Measurements from ENCODE around the gene PRSS33.

The PRSS33 gene

GRCh38 chr16:2761886-2762583, 25.3 kb downstream of the PRSS33 start:
- no peak for DNase-seq (ENCODE audit: low spot score)

DNA sequence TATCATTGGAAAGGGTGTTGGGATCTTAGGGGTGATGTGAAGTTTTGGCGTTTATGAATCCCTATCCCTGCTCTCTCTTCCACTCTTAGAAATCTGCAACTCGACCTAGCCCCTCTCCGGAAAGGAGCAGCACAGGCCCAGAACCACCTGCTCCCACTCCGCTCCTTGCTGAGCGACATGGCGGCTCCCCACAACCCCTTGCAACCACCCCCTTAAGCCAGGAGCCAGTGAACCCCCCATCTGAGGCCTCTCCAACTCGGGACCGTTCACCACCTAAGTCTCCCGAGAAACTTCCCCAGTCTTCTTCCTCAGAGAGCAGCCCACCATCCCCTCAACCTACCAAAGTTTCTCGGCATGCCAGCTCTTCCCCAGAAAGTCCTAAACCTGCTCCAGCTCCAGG, 25.9 kb downstream of the PRSS33 start:
- no peak for DNase-seq (ENCODE audit: low spot score)

- DNase-seq (ENCODE audit: low spot score) = no peak
These were observed 30.0 kb downstream of the PRSS33 start for GRCh38 chr16:2757344-2757743.

DNA sequence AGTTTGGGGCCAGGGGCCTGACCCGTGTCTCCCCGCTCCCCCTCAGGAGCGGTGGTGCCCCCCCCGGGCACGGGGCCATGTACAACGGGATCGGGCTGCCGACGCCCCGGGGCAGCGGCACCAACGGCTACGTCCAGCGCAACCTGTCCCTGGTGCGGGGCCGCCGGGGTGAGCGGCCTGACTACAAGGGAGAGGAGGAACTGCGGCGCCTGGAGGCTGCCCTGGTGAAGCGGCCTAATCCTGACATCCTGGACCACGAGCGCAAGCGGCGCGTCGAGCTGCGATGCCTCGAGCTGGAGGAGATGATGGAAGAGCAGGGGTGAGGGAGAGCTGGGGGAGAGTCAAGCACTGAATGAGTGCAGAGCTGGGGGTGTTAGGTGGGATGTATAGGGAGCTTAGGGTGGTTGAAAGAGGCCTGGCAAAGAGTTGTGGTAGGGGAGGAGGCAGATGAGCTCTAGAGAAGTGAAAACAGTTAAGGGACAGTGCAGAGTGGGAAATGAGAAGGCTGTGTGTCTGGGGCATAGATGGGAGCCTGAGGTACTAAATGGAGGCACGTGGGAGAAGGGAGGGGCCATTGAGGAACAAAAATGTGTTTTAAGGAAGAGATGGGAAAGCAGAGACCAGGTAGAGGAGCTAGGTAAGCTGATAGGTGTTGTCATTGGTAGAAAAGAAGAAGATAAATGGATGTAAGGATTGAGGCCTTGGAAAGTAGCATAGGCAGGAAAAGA, 30.9 kb downstream of the PRSS33 start:
- DNase-seq (ENCODE audit: low spot score) = no peak

- no peak for DNase-seq (ENCODE audit: low spot score)
These were observed 32.2 kb downstream of the PRSS33 start for GRCh38 chr16:2755158-2755557.

- DNase-seq (ENCODE audit: low spot score) = no peak
These were observed 33.7 kb downstream of the PRSS33 start for GRCh38 chr16:2753733-2754020.

DNA sequence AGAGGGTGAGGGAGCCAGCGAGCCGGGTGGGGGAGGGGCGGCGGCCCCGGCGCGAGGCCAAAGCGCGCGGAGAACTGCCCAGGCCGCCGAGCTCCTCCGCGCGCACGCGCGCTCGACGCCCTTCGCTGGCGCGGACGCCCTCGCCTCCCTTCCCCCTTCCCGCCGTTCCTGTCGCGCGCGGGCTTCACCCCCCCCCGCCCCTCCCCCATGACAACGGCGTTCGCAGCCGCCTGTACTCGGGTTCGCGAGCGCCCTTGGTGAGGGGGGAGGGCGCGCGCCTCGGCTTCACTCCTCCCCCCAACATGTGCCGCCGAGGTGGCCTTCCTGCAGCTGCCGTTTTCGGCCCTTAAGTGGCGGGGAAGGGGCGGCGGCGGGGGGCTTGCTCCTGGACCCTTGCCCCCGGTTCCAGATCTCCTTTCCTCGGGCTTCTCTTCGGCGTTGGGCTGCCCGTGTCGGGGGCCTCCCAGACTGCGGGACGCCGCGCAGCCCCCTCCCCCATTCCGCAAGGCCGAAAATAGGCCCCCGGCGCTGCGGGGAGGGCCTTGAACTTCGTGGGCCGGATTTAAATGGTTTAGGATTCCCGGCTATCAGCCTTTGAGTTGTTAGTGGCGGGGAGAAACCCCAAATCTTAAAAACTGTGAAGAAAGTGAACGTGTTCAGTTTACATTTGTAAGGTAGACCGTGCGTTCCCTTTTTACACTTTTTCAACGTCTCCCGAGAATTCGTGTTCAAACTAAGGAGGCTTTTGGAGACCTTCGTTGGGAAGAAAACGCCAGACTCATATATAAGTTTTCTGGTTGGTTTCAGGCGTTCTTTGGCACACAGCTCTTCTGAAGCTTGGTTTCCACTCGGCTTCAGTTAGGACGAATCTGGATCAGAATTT, 34.3 kb downstream of the PRSS33 start:
- peak; percentile 93 for DNase-seq (ENCODE audit: low spot score)

DNA sequence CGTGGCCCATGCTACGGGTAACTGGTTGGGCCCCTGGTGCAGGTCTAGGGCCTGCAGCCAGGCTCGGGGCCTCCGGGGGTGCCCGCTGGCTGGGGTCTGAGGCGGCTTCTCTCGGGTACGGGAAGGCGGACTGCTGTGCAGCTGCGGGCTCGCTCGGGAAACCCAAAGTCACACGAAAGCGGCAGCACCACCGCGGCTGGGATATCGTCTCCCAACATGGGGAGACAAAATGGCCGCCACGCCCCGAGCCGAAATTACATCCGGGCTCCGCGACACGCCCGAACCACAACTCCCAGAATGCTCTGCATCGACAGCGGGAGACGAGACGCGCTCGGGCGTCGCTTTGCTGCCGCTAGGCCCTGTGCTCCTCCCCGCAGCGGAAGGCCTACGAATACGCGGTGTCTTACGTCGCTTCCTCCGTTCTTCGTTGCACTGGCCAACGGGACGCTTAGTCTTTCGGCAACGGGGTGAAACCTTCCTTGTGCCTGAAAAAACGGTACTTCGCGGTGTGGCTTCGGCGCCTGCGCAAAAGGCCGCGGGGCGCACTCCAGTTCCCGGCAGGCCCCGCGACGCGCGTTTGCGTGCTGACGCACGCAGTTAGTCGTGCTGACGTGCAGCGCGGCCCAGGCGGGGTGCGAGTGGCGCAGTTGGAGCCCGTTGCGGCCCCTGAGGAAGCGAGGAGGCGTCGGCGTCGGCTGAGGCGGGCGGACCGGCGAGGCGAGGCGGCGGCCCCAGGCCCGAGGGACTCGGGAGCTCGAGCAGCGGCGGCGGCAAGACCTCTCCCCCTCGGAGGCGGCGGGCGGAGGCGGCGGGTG, 35.1 kb downstream of the PRSS33 start, which contains the start of gene SRRM2:
TSS of gene SRRM2 (plus strand) at position 604 of the 815 bp plus-strand sequence. CDS start 3,727 bp downstream, outside the sequence.
- peak; percentile 98 for DNase-seq (ENCODE audit: low spot score)

DNA sequence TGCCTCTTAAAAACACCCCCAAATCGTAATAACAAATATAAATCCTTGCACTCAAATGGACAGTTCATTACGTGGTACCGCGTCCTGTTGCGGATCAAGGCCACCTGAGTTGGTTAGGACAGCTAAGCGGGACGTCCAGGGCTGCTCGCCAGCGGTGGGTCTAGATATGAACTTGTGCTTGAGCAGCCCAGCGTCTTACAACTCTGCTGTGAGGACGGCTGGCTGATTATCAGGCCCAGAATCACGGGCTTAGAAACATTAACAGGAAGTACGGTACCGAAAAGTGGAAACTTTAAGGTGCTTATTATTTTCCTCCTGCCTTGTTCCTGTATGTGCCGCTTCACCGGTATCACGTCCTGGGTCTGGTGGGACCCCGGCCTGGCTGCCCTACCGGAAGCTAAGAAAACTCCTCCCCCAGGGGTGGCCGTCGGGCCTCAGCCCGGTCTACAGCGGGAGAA, 35.8 kb downstream of the PRSS33 start:
- DNase-seq (ENCODE audit: low spot score) = no peak

DNA sequence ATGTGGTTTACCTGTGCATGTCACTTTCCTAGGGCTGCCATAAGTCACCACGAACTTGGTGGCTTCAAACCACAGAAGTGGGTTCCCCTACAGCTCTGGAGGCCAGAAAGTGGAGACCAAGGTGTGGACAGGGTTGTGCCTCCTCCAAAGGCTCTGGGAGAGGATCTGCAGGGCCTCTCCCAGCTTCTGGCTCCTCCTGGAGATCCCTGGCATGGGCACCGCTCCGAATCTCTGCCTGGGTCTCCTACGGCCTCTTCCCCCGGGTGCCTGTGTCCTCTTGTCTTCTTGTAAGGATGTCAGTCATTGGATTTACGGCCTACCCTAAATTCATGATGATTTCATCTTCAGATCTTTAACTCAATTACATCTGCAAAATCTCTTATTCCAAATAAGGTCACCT, 37.4 kb downstream of the PRSS33 start:
- DNase-seq (ENCODE audit: low spot score) = no peak

DNA sequence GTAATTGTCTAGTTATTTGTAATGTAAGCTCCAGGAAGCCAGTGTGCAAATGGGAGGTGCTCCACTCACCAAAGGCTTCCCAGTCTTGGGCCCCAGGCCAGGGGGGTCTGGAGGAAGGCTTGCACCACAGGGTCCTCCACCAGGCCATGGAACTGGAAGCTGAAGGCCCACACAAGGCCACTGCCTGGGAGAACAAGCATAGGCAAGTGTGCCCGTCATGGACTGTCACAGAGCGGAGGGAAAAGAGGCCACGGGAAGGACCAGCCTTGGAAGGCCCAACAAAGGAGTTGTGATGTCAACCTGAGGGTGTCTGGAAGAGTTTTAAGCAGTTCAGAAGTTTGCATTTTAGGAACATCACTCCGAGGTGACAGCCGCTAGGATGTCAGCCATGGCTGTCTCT, 37.9 kb downstream of the PRSS33 start:
- DNase-seq (ENCODE audit: low spot score) = no peak

- DNase-seq (ENCODE audit: low spot score) = no peak
These were observed 38.5 kb downstream of the PRSS33 start for GRCh38 chr16:2748757-2749455.

DNA sequence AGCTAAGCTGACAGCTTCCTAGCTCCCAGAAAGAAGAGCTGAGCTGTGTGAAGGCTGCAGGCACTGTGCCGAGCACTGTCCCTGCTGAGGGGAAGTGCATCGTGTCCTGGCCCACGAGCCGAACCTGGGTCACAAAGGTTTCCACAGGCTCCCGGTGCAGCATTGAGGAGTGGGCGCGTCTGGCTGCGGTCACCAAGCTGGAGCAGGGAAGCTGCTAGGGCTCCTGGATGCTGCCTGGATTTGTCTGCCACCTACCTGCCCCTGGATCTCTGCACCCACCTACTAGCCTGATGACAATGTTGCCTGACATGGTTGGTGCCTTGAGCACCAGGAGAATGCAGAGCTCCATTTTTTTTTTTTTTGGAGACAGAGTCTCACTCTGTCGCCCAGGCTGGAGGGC, 41.4 kb downstream of the PRSS33 start:
- DNase-seq (ENCODE audit: low spot score) = no peak

DNA sequence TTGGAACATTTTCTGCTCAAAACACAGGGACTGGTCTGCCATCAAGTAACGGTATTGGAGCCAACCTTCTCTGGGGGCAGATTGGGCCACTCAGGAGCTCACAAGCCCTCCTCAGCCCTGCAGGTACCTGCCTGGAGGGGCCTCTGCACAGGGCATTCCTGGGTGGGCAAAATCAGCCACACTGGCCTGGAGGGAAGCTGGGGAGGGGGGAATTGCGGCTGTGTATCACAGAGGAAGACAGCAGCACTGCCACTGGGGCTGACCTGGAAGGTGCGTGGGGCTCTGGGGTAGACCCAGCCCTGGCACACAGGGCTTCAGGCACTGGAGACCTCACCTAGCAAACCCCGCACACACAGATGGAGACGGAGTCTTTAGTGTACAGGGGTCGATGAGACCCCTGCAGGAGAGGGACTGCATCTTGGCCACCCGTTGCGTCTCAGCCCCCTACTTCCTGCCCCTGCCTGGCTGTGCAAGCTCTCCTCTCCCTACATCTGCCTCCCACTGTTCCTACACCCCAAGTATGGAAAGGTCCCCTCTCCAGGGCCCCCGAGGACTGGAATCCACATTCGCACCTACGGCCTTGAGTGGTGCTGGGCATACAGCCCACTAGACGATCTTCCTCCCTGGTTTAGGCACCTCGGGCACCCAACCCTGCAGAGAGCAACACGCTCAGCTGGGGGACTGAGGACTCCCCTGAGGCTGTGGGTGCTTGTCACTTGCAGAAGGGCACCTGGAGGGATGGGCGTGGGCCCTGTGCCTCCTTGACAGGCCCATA, 42.1 kb downstream of the PRSS33 start:
- no peak for DNase-seq (ENCODE audit: low spot score)

GRCh38 chr16:2744711-2745110, 42.6 kb downstream of the PRSS33 start:
- DNase-seq (ENCODE audit: low spot score) = no peak

GRCh38 chr16:2743007-2743810, 44.2 kb downstream of the PRSS33 start:
- no peak for DNase-seq (ENCODE audit: low spot score)

DNA sequence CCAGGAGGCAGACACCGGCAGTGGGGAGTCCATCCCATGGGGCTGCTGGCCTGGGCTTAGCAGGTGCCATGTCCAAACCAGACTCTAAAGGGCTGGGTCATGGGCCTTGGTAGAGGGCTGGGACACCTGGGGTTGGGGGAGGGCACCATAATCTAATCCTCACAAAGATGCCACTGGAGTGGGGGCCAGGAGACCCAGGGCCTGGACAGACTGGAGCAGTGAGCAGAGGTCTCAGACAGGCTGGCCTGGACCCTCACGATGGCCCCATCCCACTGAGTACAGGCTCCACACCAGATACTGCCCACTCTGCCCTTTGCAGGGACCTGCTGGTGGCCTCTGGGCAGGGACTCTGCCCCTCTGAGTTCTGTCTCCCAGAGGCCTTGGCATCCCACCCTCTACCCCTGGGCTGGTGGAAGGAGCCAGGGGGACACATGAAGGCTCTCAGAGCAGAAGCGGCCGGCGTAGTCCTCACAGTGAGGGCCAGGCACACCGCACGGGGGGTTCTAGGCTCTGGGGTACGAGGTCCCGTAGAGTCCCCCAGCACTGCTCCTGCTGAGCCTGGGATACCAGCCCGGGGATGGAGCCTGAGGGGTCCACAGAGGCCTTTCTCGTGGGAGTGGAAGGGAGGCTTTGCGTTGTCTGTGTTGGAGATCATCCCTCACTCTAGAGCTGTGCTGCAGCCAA, 44.9 kb downstream of the PRSS33 start:
- no peak for DNase-seq (ENCODE audit: low spot score)

DNA sequence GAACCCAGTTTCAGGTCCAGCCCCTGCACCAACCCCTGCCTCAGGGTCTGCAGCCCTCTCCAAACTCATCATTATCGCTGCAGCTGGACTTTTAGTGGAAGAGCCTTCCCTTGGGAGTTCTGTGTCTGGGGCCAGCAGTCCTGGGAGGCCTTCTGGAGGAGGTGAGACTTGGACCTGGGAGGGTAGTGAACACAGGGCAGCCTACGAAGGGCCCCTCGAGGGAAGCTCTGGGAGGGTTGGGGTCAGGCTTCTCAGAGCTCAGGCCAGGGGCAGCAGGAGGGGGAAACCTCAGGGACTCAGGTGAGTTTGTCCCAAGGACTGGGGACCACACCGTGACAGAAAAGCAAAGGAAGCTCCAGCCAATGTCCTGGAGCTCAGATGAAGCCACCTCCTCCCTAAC, 46.2 kb downstream of the PRSS33 start:
- DNase-seq (ENCODE audit: low spot score) = no peak

- DNase-seq (ENCODE audit: low spot score) = no peak
These were observed 46.9 kb downstream of the PRSS33 start for GRCh38 chr16:2740476-2740875.

All from ecto neural progenitor cell (in vitro differentiated cells).